Activated CD4-positive, alpha-beta memory T cell treated with anti-CD3 and anti-CD28 coated beads, Interleukin-2, amount 10 ng/mL, durations not matched to agents 7 days and 5 days (primary cell): ENCODE measurements around the gene STXBP6. TPM values are rescaled to one million over a fixed set of nuclear protein-coding genes. Genes with fewer than 3 reads are reported as not detected.

Source experiments
- CTCF ChIA-PET: fragments of 350-600 bp; sonication (Branson Sonifier 250); formaldehyde crosslinking; loops from one replicate; lab custom pipeline; 2021; ENCODE audit warnings: antibody characterized with exemption, inconsistent platforms; lab: Charles Lee
- POLR2A ChIA-PET: fragments of 350-600 bp; sonication (Branson Sonifier 250); formaldehyde crosslinking; loops from one replicate; lab custom pipeline; 2021; ENCODE audit warnings: antibody characterized with exemption; lab: Charles Lee
- DNase-seq: peaks from one replicate; pipeline ENCODE4 v3.0.0-alpha.2; 2020
- H3K27ac Mint-ChIP-seq: one replicate; pipeline ENCODE4 v1.8.0; 2021; ENCODE audit warnings: mild to moderate bottlenecking, mixed read lengths
- H3K27me3 Mint-ChIP-seq: one replicate; pipeline ENCODE4 v1.8.0; 2021; ENCODE audit warnings: mixed read lengths
- H3K36me3 Mint-ChIP-seq: one replicate; pipeline ENCODE4 v1.8.0; 2021; ENCODE audit warnings: low read depth, mixed read lengths
- H3K4me1 Mint-ChIP-seq: one replicate; pipeline ENCODE4 v1.8.0; 2021; ENCODE audit warnings: mixed read lengths
- H3K4me3 Mint-ChIP-seq: one replicate; pipeline ENCODE4 v1.8.0; 2021; ENCODE audit warnings: mild to moderate bottlenecking, mixed read lengths
- H3K9me3 Mint-ChIP-seq: one replicate; pipeline ENCODE4 v1.8.0; 2021; ENCODE audit warnings: mixed read lengths
- total RNA-seq, 2 experiments: library from RNA; stranded (reverse); gene quantifications; one replicate each; pipeline ENCODE4 v1.2.3, GENCODE V29; 2021

STXBP6 gene
- total RNA-seq, 2 experiments from 2014 or later = not detected

DNA sequence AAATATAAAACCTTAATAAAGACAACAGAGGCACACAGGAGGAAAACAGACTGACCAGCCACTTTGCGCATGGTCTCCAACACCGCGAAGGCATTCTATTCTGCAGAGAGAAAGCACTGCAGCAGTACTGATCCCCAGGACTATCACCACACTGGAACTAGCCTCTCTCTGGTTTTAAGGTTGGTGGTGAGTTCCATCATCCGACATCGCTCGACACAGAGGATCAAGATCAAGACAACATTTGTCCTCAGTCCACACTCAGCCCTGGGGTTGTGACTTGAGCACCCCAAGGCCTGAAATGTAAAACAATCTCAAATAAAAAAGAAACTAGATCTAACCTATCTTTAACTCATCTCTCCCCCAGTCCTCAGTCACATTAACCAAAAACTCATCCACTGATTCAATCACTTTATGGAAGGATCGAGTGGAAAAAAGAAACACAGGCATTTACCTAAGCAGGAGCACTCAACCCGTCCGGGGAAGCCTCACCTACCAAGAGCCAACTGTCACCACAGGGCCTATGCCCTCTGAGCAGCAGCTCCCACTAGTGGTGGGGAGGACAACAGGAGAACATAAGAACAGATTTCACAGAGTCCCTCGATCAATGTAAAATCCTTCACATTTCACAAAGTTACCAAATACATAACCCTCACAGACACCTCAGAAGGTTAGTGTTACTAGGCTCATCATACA lies 17.7 kb downstream of the STXBP6 start:
- CTCF ChIA-PET = no interaction called here
- no peak for DNase-seq
- POLR2A ChIA-PET = no interaction called here
- Mint-ChIP-seq H3K9me3 (no peaks in the 10 kb centered on the region), H3K27ac (no peak overlapping the region), H3K27me3 (no peaks in the 10 kb centered on the region), H3K4me3 (no peak overlapping the region), H3K4me1 (no peaks in the 10 kb centered on the region), H3K36me3 (no peaks in the 10 kb centered on the region)

DNA sequence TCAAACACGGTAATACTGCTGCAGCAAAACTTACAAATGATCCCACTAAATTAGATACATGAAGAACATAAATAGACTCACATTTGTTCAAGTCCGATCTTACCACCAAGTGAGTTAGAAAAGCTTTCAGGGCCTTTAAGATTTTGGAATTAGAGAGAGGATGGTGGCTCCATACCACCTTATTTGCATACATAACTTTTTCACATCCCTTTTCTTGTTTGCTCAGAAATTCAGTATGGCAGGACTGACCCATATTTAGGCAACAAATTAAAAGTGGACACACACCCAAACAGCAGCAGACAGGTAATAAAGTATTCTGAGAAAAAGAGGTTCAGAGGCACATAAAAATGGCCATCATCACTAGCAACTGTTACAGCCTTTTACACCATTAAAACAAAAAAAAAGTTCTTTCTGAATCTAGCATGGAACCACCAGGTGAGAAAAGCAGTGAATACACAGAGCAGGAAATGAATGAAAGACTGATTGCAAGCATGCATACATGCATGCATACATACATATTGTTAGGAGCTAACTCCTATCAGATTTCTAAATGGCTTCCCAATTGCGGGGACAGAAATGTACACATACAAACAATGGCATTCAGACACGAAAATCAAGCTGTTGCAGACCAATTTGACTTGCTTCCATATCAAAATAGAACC lies 23.3 kb downstream of the STXBP6 start:
- Mint-ChIP-seq H3K27ac (no peak overlapping the region), H3K4me1 (no peaks in the 10 kb centered on the region), H3K9me3 (no peaks in the 10 kb centered on the region), H3K27me3 (no peaks in the 10 kb centered on the region), H3K4me3 (no peak overlapping the region), H3K36me3 (no peaks in the 10 kb centered on the region)
- ChIA-PET CTCF (no interaction called here), POLR2A (no interaction called here)
- no peak for DNase-seq

DNA sequence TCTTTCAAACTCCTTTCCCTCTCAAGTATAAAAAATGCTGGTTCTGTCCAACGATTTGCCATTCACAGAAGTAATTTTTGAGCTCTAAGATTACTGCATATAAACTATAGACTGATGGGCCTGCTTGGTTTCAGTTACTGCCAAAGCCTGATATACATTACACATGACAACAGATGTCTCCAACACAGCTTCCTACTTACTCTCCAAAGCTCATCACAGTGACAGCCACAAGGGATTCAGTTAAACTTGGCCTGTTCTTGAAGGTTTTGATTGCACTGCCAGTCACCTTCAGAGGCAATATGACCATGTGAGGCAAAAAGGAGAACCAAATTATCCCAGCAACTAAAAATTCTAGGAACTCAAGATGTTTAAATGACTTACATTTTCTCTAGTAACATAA lies 30.1 kb downstream of the STXBP6 start:
- H3K4me3 Mint-ChIP-seq = no peak overlapping the region
- no peaks in the 10 kb centered on the region for H3K27me3 Mint-ChIP-seq
- CTCF ChIA-PET = interaction anchor here (0.7 kb wide), 2 partner anchors 20 to 28 kb away, joined by 3 read pairs; no protein-coding TSS in a partner anchor

DNA sequence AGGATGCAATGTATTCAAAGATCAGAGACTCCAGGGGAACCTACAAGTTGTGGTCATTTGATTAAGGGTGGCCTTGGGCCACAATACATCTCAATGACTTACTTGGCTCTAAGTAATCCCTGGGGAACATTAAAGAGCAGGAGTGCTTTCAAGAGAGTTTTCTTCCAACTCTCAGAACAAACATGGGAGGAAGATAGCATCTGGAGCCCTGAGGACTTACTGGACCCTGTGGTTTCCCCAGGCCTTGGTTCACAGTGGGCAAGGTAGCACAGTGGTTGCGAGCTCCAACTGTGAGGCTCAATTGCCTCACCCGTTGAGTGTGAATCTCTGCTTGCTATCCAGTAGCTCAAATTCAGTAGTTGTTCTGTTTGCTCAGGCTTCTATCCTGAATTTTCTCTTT lies 32.4 kb downstream of the STXBP6 start:
- DNase-seq = no peak
- no peak overlapping the region for H3K4me3 Mint-ChIP-seq
- H3K36me3 Mint-ChIP-seq = no peaks in the 10 kb centered on the region
- H3K27me3 Mint-ChIP-seq = no peaks in the 10 kb centered on the region
- POLR2A ChIA-PET = no interaction called here
- no peaks in the 10 kb centered on the region for H3K4me1 Mint-ChIP-seq
- CTCF ChIA-PET = no interaction called here
- no peaks in the 10 kb centered on the region for H3K9me3 Mint-ChIP-seq
- H3K27ac Mint-ChIP-seq = no peak overlapping the region

More for the DNA sequence above, 30.1 kb downstream of the STXBP6 start:
- no peaks in the 10 kb centered on the region for H3K9me3 Mint-ChIP-seq
- no peak overlapping the region for H3K27ac Mint-ChIP-seq
- H3K36me3 Mint-ChIP-seq = no peaks in the 10 kb centered on the region
- DNase-seq = no peak
- POLR2A ChIA-PET = no interaction called here
- H3K4me1 Mint-ChIP-seq = no peaks in the 10 kb centered on the region

DNA sequence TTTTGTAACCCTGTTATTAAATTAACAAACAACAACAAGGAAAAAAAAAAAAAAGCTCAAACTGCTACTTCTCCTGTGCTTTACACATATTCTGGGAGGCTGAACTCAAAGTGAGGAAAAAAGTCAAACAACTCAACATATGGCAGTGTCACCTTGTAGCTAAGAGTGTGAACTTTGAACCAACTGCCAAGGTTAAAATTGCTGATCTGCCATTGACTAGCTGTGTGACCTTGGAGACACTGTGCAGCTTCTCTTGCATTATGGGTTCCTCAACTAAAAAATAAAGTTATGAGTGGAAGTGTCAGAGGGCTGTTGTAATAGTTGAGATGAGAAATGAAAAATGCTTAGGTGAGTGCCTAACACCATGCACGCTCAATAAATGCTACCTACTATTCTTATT lies 34.2 kb downstream of the STXBP6 start:
- DNase-seq = no peak
- Mint-ChIP-seq H3K4me1 (no peaks in the 10 kb centered on the region), H3K36me3 (no peaks in the 10 kb centered on the region), H3K27me3 (no peaks in the 10 kb centered on the region), H3K4me3 (no peak overlapping the region), H3K9me3 (no peaks in the 10 kb centered on the region), H3K27ac (no peak overlapping the region)
- POLR2A ChIA-PET = no interaction called here
- CTCF ChIA-PET = interaction anchor here (0.5 kb wide), 1 partner anchor 19 kb away, joined by 3 read pairs; no protein-coding TSS in a partner anchor

DNA sequence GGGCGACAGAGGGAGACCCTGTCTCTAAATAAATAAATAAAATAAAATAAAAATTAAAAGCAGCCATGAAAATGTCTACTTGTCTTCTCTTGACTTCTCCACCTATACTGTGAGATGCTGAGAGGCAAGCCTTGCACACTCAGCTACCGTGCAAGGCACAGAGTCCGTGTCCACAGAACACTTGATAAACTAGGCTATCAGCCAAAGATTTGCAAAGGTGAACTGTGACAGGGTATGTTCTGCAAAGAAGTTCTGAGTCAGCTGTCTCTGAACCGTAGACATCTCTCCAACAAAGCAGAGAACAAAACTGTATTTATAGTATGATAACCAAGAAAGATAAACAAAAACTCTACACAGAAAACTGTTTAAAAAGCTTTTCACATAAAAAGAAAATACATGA lies 35.5 kb downstream of the STXBP6 start:
- ChIA-PET POLR2A (no interaction called here), CTCF (no interaction called here)
- no peaks in the 10 kb centered on the region for H3K9me3 Mint-ChIP-seq
- H3K4me1 Mint-ChIP-seq = no peaks in the 10 kb centered on the region
- H3K36me3 Mint-ChIP-seq = no peaks in the 10 kb centered on the region
- H3K27ac Mint-ChIP-seq = no peak overlapping the region
- no peak overlapping the region for H3K4me3 Mint-ChIP-seq
- no peak for DNase-seq
- peaks cover 4% of the 10 kb centered on the region for H3K27me3 Mint-ChIP-seq

DNA sequence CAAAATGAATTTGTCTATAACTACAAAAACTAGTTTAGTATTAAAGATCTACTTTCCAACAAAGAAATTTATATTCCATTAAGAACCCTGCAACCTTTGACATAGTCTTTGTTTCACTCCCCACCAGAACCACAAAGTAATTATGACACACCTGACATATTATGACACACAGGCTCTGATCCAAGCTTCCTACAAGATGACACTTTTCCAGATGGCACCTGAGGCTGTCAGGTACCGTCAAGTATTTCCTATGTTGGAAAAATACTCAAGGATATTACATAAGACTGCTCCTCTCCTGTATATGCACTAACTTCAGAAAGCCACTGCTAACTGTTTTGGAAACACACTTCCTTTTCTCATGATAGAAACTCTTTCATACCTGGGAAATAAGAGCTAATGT lies 38.9 kb downstream of the STXBP6 start:
- DNase-seq = no peak
- Mint-ChIP-seq H3K27ac (no peak overlapping the region), H3K36me3 (no peaks in the 10 kb centered on the region), H3K4me3 (no peak overlapping the region), H3K4me1 (no peaks in the 10 kb centered on the region), H3K9me3 (no peaks in the 10 kb centered on the region), H3K27me3 (peaks cover 7% of the 10 kb centered on the region)
- ChIA-PET POLR2A (no interaction called here), CTCF (no interaction called here)

DNA sequence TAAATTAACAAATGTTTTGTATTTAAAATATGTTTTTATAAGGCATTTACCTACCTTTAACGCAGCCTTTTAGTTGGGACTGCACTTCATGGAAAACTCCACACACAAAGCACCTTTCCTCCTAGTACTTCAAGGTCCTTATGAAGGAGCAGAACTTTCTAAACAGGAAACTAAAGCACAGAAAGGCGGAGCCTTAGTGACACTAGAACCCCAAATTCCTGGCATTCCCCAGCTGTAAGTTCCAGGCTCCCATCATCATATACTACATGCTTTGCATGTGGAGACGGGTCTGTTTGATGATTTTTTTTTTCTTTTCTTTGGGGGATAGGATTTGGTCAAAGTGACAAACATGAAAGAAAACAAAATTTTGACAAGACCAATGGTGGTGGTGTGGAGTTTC lies 39.5 kb downstream of the STXBP6 start:
- H3K9me3 Mint-ChIP-seq = no peaks in the 10 kb centered on the region
- no peak overlapping the region for H3K4me3 Mint-ChIP-seq
- no peaks in the 10 kb centered on the region for H3K36me3 Mint-ChIP-seq
- CTCF ChIA-PET = no interaction called here
- H3K4me1 Mint-ChIP-seq = no peaks in the 10 kb centered on the region
- POLR2A ChIA-PET = no interaction called here
- DNase-seq = no peak
- H3K27ac Mint-ChIP-seq = no peak overlapping the region
- H3K27me3 Mint-ChIP-seq = peaks cover 7% of the 10 kb centered on the region

DNA sequence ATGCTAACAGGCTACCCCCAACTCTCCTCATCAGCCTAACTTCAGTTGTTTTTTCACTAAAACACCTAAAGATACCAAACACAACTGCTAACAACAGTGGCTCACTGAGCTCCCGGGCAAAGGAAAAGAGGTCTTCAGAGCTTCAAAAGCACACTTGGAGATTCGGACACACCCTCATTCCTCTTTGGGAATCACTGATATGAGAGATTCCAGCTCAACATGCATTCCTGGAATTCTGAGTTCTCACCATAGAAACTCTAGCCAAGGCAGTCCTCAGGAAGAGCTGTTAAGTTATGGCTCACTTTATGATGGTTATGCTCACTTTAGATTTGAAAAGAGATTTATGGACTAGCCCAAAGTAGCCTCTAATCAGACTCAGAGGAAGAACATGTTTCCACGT lies 40.1 kb downstream of the STXBP6 start:
- no peak overlapping the region for H3K27ac Mint-ChIP-seq
- POLR2A ChIA-PET = no interaction called here
- H3K27me3 Mint-ChIP-seq = peaks cover 7% of the 10 kb centered on the region
- DNase-seq = no peak
- no peaks in the 10 kb centered on the region for H3K36me3 Mint-ChIP-seq
- no peaks in the 10 kb centered on the region for H3K4me1 Mint-ChIP-seq
- H3K4me3 Mint-ChIP-seq = no peak overlapping the region
- CTCF ChIA-PET = interaction anchor here (1.0 kb wide), 1 partner anchor 16 kb away, joined by 3 read pairs; no protein-coding TSS in a partner anchor
- no peaks in the 10 kb centered on the region for H3K9me3 Mint-ChIP-seq

DNA sequence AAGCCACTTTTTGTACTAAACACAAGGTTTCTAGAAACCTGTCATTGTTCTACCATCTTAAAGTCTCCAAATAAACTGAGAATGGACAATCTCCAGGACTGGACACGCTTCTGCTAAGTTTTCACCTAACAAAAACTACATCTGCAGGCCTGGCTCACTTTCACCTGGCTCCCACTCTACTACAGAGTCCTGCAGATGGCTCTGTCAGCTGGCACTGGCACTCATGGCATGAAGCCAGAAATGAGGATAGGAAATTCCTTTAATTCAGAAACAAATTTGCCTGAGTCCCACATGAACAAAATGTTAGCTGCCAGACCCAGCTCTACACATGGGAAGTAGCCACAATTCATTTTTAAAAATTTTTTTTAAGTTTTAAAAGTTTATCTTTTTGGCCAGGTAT lies 42.1 kb downstream of the STXBP6 start:
- Mint-ChIP-seq H3K36me3 (no peaks in the 10 kb centered on the region), H3K4me3 (no peak overlapping the region), H3K27ac (no peak overlapping the region), H3K4me1 (no peaks in the 10 kb centered on the region), H3K27me3 (peaks cover 7% of the 10 kb centered on the region), H3K9me3 (no peaks in the 10 kb centered on the region)
- ChIA-PET POLR2A (no interaction called here), CTCF (no interaction called here)
- DNase-seq = no peak

DNA sequence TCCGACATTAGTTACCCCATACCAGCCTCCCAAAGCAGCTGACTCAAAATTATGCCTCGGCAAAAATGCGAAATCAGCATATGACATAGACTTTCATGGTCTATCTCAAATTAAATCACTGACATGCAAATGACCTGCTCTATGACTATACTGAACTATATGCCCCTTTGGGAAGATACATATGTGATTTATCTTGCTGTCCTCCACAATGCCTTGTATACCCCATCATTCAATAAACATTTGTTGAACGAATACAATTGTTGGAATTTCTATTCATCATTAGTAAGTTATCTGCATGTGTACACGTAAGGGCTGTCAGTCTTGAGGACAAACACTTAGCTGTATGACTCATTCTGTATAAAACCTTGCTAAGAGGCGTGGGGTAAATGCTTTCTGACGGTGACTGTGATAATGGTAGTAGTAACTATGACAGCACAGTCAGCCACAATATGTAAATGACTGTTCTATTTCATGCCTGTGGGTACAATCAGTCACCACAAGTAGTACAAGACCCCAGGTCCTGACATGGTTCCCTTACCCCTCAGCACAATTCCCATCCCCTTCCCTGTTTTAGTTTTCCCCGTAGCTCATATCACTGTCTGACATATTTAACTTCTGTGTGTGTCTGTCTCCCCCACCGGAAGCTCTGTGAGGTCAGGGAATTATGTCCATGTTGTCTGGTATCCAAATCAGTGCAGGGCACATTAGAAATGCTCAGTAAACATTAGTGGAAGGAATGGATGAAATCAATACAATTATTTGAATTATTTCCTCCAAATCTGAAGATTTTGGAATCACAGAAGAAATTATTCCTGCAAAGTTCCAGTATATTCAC lies 42.8 kb downstream of the STXBP6 start:
- H3K4me1 Mint-ChIP-seq = no peaks in the 10 kb centered on the region
- no peak overlapping the region for H3K4me3 Mint-ChIP-seq
- H3K27me3 Mint-ChIP-seq = peaks cover 7% of the 10 kb centered on the region
- ChIA-PET CTCF (no interaction called here), POLR2A (no interaction called here)
- no peak for DNase-seq
- no peaks in the 10 kb centered on the region for H3K36me3 Mint-ChIP-seq
- no peaks in the 10 kb centered on the region for H3K9me3 Mint-ChIP-seq
- no peak overlapping the region for H3K27ac Mint-ChIP-seq

DNA sequence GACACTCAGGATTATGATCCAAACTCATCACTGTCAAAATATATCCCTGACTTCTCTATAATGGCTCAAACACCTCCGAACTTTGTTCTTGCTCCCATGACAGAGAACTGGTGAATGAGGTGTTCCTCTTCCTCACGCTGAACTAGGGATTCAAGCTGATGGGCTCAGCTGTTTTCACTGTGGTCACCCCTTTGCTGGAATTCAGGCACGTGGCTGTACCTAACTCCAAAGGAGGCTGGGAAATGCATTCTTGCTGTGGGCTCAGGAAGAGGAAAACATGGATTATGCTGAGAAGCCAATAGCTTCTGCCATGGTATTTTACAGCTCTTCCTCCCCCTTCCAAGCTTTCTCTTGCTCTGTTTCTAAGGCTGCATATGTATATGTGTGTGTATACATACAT lies 43.9 kb downstream of the STXBP6 start:
- Mint-ChIP-seq H3K4me1 (no peaks in the 10 kb centered on the region), H3K4me3 (no peak overlapping the region), H3K27ac (no peak overlapping the region), H3K27me3 (peaks cover 9% of the 10 kb centered on the region), H3K9me3 (no peaks in the 10 kb centered on the region), H3K36me3 (no peaks in the 10 kb centered on the region)
- ChIA-PET POLR2A (no interaction called here), CTCF (no interaction called here)
- DNase-seq = no peak

DNA sequence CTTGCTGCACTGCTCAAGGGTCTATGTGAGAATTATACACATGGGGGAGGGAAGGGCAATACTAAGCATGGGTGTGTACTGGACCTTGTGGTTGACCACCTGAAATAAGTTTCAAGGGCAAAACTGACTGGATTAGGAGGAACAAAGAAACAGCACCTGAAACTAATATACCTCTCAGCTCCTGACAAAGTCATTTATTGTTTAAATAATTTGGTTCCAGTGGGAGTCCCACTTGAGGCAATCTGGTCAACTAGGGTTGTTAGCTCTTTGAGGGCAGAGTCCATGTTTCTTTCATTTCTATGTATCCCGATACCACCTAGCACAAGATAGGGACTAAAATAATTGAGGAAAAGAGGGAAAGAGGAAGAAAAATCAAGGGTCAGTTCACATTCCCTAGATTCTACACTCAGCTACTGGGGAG lies 45.5 kb downstream of the STXBP6 start:
- no peak for DNase-seq
- H3K4me3 Mint-ChIP-seq = no peak overlapping the region
- no peaks in the 10 kb centered on the region for H3K9me3 Mint-ChIP-seq
- H3K4me1 Mint-ChIP-seq = no peaks in the 10 kb centered on the region
- H3K36me3 Mint-ChIP-seq = no peaks in the 10 kb centered on the region
- ChIA-PET POLR2A (no interaction called here), CTCF (no interaction called here)
- no peak overlapping the region for H3K27ac Mint-ChIP-seq
- peaks cover 5% of the 10 kb centered on the region for H3K27me3 Mint-ChIP-seq
